ENCODE data around the gene WNT9A.

The WNT9A gene

GRCh38 chr1:227943381-227944089, 4.2 kb downstream of the WNT9A start:
- Mint-ChIP-seq H3K4me3 (no peak overlapping the region), H3K4me1 (peaks cover 51% of the 10 kb centered on the region), H3K27me3 (ENCODE audit: low read depth, poor library complexity) (peaks cover 25% of the 10 kb centered on the region), H3K36me3 (ENCODE audit: low read depth) (no peaks in the 10 kb centered on the region), H3K27ac (peak overlapping the region; percentile 48), H3K9me3 (no peaks in the 10 kb centered on the region)
- no peak for DNase-seq
- TF ChIP-seq CTCF (IDR thresholded peaks at IDR 0.05): no peak

DNA sequence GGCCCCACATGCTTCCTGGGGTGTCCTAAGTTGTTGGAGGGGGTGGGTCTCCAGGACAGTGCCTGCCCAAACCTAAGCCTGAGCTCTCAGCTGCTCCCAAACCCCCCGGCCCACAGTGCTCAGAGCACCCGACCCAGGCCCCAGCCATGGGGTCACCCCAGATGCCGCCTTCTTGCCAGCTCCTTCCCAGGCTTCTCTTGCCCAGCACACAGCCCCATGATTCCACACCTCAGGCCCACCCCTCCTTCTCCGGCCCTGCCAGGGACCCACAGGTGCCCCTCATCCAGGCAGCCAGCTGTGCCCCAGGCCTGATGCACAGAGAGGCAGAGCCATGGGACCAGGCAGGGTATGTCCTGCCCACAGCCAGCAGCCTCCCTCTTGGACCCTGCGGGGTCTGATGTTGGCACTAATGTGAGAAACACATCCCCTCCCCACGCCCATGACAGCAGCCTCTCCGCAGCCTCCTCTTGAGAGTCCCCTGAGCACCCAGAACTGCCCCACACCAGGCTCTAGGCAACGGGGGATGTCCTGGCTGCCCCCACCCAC, 4.9 kb downstream of the WNT9A start:
- Mint-ChIP-seq H3K4me3 (no peak overlapping the region), H3K36me3 (ENCODE audit: low read depth) (no peaks in the 10 kb centered on the region), H3K27me3 (ENCODE audit: low read depth, poor library complexity) (peaks cover 21% of the 10 kb centered on the region), H3K9me3 (no peaks in the 10 kb centered on the region), H3K4me1 (peaks cover 54% of the 10 kb centered on the region), H3K27ac (peak overlapping the region; percentile 48)
- no peak for TF ChIP-seq CTCF (IDR thresholded peaks at IDR 0.05)
- no peak for DNase-seq

DNA sequence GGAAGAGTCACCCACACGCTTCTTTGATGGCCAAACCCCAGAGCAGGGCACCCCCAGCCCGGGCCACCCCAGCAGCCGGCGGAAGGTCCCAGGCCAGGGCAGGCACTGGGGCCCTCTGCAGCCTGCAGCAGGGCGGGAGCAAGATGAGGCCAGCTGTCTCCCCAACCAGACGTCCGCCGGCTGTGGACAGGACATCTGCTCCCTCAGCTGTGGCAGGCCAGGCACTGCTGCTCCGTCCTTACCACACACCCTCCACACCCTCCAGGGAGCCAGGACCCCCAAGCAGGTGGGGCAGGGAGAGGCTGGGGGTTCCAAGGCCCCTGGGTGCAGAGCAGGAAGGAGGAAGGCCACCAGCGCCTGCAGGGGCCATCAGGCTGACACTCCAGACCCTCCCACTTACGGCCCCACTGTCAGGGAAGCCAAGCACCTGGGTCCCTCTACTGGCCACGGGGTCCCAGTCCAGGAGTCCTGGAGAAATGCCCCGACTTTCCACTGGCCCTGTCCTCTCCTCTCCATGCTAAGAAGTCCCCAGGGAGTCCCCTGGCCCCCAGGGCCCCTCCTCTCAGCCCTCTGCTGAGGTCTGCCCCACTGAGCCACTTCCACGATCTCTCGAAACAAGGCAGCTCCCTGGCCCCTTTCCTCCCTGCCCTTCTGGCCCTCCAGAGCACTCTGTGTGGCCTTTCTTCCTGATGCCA, 5.6 kb downstream of the WNT9A start:
- peaks cover 18% of the 10 kb centered on the region for H3K27me3 Mint-ChIP-seq (ENCODE audit: low read depth, poor library complexity)
- DNase-seq: peak; percentile 52
- H3K9me3 Mint-ChIP-seq: no peaks in the 10 kb centered on the region
- no peaks in the 10 kb centered on the region for H3K36me3 Mint-ChIP-seq (ENCODE audit: low read depth)
- peak; percentile 26 for TF ChIP-seq CTCF (IDR thresholded peaks at IDR 0.05)
- peaks cover 57% of the 10 kb centered on the region for H3K4me1 Mint-ChIP-seq
- no peak overlapping the region for H3K27ac Mint-ChIP-seq
- no peak overlapping the region for H3K4me3 Mint-ChIP-seq

- Mint-ChIP-seq H3K27me3 (ENCODE audit: low read depth, poor library complexity) (peaks cover 15% of the 10 kb centered on the region), H3K27ac (no peak overlapping the region), H3K9me3 (peaks cover 5% of the 10 kb centered on the region), H3K4me3 (no peak overlapping the region), H3K36me3 (ENCODE audit: low read depth) (no peaks in the 10 kb centered on the region), H3K4me1 (peaks cover 63% of the 10 kb centered on the region)
- DNase-seq: no peak
- no peak for TF ChIP-seq CTCF (IDR thresholded peaks at IDR 0.05)
These were observed 6.2 kb downstream of the WNT9A start for GRCh38 chr1:227941509-227942020.

DNA sequence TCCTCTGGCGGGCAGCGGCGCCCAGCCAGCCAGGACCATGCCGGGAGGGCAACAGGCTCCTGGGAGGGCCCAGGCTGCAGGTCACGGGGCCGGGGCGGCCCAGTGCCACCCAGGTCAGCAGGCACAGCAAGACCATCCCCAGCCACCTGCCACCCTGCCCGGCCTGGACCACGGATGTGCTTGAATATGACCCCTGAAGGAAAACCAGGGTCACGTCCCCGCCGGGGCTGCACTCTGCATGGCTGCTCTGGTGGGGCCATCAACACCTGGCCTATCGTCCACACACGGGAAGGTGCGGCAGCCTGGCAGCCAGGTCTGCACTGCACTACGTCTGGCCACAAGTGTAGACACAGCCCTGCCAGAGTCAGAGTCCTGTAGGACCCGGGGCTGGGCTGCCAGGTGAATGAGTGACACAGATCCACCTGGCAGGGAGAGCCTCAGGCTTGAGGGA, 6.9 kb downstream of the WNT9A start:
- H3K36me3 Mint-ChIP-seq (ENCODE audit: low read depth): no peaks in the 10 kb centered on the region
- peaks cover 5% of the 10 kb centered on the region for H3K9me3 Mint-ChIP-seq
- H3K4me3 Mint-ChIP-seq: no peak overlapping the region
- TF ChIP-seq CTCF (IDR thresholded peaks at IDR 0.05): no peak
- H3K27me3 Mint-ChIP-seq (ENCODE audit: low read depth, poor library complexity): peaks cover 11% of the 10 kb centered on the region
- H3K4me1 Mint-ChIP-seq: peaks cover 56% of the 10 kb centered on the region
- DNase-seq: no peak
- no peak overlapping the region for H3K27ac Mint-ChIP-seq
